ENCODE measurements around the gene SHQ1.
A peak's percentile ranks its signal among the peaks of the same experiment; 100 is the strongest.
"Not testable (repeated sequence)": the region's sequence is repeated elsewhere in the genome, so short reads cannot be mapped to it uniquely, and the experiment has no call there.

Gene SHQ1

DNA sequence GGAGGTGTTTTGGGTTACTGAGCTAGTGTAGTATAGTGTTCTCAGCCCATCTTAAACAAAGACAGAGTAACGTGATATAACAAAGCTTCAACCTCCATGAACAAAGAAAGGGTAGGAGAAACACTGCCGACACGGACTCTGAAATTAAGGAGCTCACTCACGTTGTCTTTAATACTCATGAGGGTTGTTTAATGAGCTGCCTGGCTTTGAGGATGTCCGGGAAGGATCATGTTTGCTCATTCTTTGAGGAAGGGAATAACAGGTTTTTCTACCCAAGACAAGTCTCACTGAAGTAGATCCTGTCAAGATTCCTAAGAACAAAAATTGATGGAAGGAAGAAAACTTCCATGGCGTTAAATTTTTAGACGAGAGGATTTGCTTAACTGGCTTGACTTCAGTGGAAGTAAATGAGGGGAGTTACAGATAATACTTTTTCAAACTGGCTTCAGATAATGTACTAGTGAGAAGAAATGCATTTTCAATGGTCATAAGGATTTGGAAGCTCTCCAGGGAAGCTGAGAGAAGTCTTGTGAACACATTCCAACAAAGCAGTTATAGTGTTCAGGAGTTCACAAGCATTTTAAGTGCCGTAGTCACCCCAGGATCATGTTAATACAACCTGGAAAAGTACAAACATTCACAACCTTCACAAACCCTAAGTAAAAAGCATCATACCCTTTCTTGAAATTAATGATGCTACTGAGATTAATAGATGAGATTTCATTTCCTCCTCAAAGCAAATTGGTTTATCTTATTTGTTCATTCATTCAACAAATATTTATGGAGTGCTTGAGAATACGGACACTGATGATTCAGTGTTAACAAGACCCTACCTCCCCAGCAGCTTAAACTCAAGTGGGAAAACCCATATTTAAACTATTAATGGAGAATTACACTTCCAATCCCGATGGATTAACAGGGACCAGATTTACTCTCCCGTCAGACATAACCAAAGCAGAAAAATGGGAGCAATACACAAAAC, 101.5 kb downstream of the SHQ1 start:
- no peak for DNase-seq

GRCh38 chr3:72745146-72745999, 102.9 kb downstream of the SHQ1 start:
- no peak for DNase-seq

DNA sequence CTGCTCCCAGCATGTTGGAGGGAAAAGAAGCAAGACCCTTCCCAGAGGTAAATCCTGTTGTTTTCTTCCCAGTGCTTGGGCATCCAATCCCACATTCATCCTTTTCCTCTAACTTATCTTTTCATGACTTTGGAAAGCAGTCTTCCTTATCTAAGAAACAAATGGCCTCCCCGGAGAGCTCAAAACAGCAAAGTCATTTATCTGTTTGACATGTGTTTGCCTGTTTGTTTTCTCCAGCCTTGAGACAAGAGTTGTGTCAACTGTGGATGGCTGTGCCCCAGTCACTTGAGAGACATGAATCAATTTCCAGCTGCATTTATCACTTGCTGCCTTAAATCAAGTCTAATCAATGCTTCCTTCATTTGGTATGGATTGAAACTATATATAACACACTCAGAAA, 103.9 kb downstream of the SHQ1 start:
- DNase-seq = no peak

- DNase-seq = no peak
Measured at GRCh38 chr3:72739531-72740466, 108.4 kb downstream of the SHQ1 start.

DNA sequence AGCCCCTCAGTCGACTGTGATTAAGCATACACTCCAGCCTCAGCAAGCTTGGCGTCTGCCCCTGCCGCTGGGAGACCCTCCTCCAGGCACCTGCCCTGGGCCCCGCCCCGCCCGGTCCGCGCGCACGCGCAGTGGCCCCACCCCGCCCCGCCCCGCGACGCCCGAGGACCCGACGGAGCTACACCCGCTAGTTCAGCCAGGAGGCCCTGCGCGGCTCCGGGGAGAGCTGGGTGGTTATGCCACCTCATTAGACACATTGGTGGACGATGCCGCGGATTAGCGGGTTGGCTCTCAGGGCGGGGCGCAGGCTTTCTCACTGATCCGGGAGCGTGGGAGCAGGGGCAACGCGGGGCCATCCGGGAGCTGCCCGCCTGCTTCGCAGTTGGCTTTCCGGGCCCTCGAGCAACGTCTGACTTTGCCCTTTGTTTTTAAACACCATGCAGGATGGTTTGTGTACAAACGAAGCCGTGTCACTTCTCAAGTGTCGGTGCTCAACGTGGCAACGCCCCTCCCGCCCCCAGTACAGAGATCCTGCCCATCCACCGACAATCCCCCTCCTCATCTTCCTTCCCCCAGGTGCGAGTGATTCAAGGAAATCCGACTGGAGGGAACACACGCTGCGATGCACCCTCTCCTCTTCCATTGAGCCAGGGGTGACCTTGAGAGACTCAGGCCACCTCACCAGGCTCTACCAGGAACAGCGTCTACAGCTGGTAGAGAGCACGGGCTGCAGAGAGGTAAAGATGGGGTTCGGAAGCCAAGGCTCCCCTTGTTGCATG, 109.3 kb downstream of the SHQ1 start:
- DNase-seq = peak; percentile 68

DNA sequence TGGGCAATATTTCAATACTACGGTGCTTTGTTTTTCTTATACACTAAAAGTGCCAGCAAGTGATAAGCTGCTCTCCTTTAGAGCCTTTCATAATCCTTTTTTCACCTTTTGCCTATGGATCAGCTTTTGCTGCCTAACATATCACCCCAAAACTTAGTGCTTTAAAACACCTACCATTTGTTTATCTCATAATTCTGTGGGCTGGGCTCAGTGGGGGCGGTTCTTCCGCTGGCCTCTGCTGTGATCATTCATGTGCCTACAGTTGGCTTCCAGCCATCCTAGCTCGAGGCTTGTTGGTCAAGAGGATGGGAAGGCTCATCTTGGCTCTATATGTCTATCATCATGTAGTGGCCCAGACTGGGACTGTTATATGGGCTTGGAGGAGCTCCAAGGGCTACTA, 113.2 kb downstream of the SHQ1 start:
- not testable (repeated sequence) for DNase-seq

DNA sequence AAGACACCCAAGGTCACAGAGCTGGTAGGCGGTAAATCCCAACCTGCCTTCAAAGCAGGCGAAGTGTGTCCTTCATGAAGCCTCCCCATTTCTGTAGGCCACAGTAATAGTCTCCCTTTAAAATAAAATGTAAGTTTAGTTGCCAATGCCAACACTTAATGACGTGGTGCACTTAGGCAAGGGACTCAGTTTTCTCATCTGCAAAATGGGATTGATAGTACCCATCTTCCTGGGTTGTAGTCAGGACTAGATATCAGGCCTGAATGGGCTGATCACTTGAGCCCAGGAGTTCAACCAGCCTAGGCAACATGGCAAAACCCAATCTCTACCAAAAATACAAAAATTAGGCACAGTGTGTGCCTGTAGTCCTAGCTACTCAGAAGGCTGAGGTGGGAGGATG, 114.6 kb downstream of the SHQ1 start:
- no peak for DNase-seq

- not testable (repeated sequence) for DNase-seq
Measured at GRCh38 chr3:72732666-72733345, 115.4 kb downstream of the SHQ1 start.

- DNase-seq = no peak
Measured at GRCh38 chr3:72728958-72729467, 119.2 kb downstream of the SHQ1 start.

GRCh38 chr3:72728329-72728889, 119.8 kb downstream of the SHQ1 start:
- DNase-seq = no peak

GRCh38 chr3:72727726-72728125, 120.5 kb downstream of the SHQ1 start:
- DNase-seq = no peak

DNA sequence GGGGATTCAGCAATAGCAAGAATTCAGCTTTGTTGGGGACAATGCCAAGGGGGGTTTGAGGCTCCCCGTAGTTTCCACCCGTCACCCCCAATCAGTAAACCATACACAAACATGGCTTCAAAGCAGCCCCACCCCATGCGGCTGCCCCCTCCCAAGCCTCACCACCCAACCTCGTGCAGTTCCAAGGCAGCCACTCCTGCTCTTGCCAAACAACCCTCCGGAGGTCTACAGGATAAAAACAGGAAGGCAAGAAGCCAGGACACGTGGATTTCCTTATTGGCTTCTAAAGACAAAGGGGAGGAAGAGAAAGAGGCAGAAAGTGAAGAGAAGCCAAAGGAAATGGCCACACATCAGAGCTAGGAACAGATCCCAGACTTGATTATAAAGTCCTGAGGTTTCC, 121.1 kb downstream of the SHQ1 start:
- DNase-seq = no peak

DNA sequence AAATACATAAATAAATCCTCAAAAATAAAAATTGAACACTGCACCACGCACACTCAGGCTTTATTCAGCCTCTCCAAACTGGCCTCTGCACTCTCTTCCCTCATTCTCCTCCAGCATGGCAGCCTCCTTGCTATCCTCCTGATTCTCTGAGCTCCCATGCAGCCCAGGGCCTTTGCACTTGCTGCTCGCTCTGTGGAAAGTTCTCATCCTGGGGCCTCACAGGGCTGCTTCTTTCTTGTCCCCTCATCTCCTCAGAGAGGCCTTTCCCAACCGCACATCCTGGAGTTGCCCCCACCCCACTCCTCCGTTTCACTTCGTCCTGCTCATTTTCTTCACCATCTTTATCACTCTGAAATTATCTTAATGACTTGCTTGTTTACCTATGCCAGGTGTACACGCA, 123.0 kb downstream of the SHQ1 start:
- no peak for DNase-seq

DNA sequence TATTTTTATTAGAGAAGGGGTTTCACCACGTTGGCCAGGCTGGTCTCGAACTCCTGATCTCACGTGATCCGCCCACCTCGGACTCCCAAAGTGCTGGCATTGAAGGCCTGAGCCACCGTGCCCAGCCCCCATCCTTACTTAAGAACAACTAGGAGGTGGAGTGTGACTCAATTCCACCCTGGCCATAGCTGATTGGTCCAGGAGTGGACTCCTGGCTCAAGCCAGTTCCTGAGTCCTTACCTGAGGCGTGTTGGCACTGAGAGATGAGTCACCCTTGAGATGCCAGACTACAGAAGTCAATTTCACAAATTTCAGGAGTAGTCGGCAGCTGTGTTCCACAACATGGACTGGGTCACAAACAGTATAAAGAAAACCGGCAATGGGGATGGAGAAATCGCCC, 124.2 kb downstream of the SHQ1 start:
- no peak for DNase-seq

GRCh38 chr3:72722930-72723726, 125.1 kb downstream of the SHQ1 start:
- peak; percentile 15 for DNase-seq

GRCh38 chr3:72721683-72722381, 126.4 kb downstream of the SHQ1 start:
- no peak for DNase-seq

GRCh38 chr3:72720566-72720965, 127.7 kb downstream of the SHQ1 start:
- no peak for DNase-seq

GRCh38 chr3:72719137-72719536, 129.1 kb downstream of the SHQ1 start:
- DNase-seq = no peak

- not testable (repeated sequence) for DNase-seq
Measured at GRCh38 chr3:72714135-72714534, 134.1 kb downstream of the SHQ1 start.
